Fibroblast of mammary gland (primary cell): ENCODE results near the gene KLRB1.

Experiments used
- DNase-seq: peaks from one replicate; pipeline ENCODE4 v3.0.0-alpha.2; 2010; ENCODE audit warnings: low read depth
- H3K4me3 ChIP-seq: 2 replicates; pipeline ENCODE4 v1.5.1; 2011; ENCODE audit warnings: low read depth, mild to moderate bottlenecking, low read length, moderate library complexity; ENCODE audit not compliant: control insufficient read depth
- CTCF ChIP-seq: conservative IDR thresholded peaks from 2 replicates; pipeline ENCODE4 v1.5.1; 2011; ENCODE audit warnings: low read depth, low read length, inconsistent platforms; ENCODE audit not compliant: control insufficient read depth, insufficient read depth

Gene KLRB1

GRCh38 chr12:9607716-9608115 is at the start of gene KLRB1:
Gene KLRB1 (minus strand): TSS chr12:9607916. CDS start chr12:9607839, 77 bp downstream.
- no peak for DNase-seq
- no peak within 1 kb of the TSS for H3K4me3 ChIP-seq
- TF ChIP-seq CTCF: no peak

DNA sequence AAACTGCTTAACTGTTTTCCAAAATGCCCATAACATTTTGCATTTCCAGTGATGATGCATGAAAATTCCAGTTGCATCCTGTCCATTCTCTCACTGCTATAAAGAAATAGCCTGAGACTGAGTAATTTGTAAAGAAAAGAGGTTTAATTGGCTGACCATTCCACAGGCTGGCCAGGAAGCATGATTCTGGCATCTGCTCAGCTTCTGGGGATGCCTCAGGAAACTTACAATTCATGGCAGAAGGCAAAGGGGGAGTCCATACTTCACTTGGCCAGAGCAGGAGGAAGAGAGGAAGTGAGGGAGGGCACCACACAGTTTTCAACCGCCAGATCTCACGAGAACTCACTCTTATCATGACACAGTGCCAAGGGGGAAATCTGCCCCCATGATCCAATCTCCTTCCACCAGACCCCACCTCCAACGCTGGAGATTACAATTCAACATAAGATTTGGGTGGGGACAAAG is 43.6 kb upstream of the KLRB1 start:
- no peak for TF ChIP-seq CTCF
- peak; percentile 76 for DNase-seq
- H3K4me3 ChIP-seq: no peak overlapping the region

DNA sequence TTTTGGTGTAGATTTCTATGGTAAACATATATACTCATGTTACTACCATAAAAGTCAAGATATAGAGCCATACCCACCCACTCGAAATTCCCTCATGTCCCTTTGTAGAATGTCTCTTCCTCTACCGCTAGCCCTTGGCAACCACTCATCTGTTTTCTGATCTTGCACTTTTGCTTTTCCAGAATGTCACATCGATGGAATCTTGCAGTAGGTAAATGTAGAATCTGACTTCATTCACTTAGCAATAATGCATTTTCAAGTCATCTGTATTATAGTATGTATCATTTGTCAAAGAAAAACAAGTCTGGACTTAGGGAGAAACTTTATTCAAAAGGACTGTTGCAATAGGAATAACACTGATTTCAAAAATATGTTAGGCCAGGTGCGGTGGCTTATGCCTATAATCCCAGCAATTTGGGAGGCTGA is 42.4 kb upstream of the KLRB1 start:
- DNase-seq: peak; percentile 27
- TF ChIP-seq CTCF: no peak
- peak overlapping the region; percentile 66 for H3K4me3 ChIP-seq

GRCh38 chr12:9649532-9649940 is 41.8 kb upstream of the KLRB1 start:
- DNase-seq: no peak
- no peak for TF ChIP-seq CTCF
- H3K4me3 ChIP-seq: peak overlapping the region; percentile 66

- DNase-seq: no peak
- TF ChIP-seq CTCF: no peak
- peak overlapping the region; percentile 66 for H3K4me3 ChIP-seq
Observed at GRCh38 chr12:9648701-9649531, 41.2 kb upstream of the KLRB1 start.

GRCh38 chr12:9647825-9648700 is 40.3 kb upstream of the KLRB1 start:
- peak; percentile 74 for DNase-seq
- TF ChIP-seq CTCF: no peak
- peak overlapping the region; percentile 66 for H3K4me3 ChIP-seq
